Activated naive CD4-positive, alpha-beta T cell (primary cell): Measurements from ENCODE around the gene SLC38A8.

ENCODE experiments used
- DNase-seq, 4 experiments: peaks; one replicate each; lab custom pipeline; 2025; lab: John Stamatoyannopoulos, UW

The SLC38A8 gene

GRCh38 chr16:83970430-83970815, 72.2 kb downstream of the SLC38A8 start:
- no peak for DNase-seq

GRCh38 chr16:83969771-83970429, 72.7 kb downstream of the SLC38A8 start:
- no peak for DNase-seq

GRCh38 chr16:83968891-83969649, 73.5 kb downstream of the SLC38A8 start:
- no peak for DNase-seq

- DNase-seq = no peak
Observed at GRCh38 chr16:83968306-83968851, 74.2 kb downstream of the SLC38A8 start.

GRCh38 chr16:83967838-83968305, 74.7 kb downstream of the SLC38A8 start, which contains the start of gene NECAB2:
Gene NECAB2 (plus strand): TSS chr16:83968244. CDS start chr16:83968649, 405 bp downstream.
- no peak for DNase-seq

GRCh38 chr16:83967091-83967490, 75.5 kb downstream of the SLC38A8 start:
- no peak for DNase-seq

- DNase-seq = no peak
Observed at GRCh38 chr16:83966153-83966696, 76.4 kb downstream of the SLC38A8 start.

GRCh38 chr16:83965444-83966152, 77.0 kb downstream of the SLC38A8 start:
- no peak for DNase-seq

- DNase-seq = no peak
Observed at GRCh38 chr16:83964684-83965443, 77.7 kb downstream of the SLC38A8 start.

GRCh38 chr16:83963277-83964119, 79.1 kb downstream of the SLC38A8 start:
- DNase-seq = no peak

- DNase-seq = no peak
Observed at GRCh38 chr16:83961591-83961990, 81.0 kb downstream of the SLC38A8 start.

GRCh38 chr16:83960521-83961249, 81.9 kb downstream of the SLC38A8 start:
- no peak for DNase-seq
